ENCODE measurements around the gene NELFB. TPM values are rescaled to one million over a fixed set of nuclear protein-coding genes. Genes with fewer than 3 reads are reported as not detected.
A peak's percentile ranks its signal among the peaks of the same experiment; 100 is the strongest.

NELFB gene
- total RNA-seq, 1 experiment from 2014 or later = 71.7 TPM

DNA sequence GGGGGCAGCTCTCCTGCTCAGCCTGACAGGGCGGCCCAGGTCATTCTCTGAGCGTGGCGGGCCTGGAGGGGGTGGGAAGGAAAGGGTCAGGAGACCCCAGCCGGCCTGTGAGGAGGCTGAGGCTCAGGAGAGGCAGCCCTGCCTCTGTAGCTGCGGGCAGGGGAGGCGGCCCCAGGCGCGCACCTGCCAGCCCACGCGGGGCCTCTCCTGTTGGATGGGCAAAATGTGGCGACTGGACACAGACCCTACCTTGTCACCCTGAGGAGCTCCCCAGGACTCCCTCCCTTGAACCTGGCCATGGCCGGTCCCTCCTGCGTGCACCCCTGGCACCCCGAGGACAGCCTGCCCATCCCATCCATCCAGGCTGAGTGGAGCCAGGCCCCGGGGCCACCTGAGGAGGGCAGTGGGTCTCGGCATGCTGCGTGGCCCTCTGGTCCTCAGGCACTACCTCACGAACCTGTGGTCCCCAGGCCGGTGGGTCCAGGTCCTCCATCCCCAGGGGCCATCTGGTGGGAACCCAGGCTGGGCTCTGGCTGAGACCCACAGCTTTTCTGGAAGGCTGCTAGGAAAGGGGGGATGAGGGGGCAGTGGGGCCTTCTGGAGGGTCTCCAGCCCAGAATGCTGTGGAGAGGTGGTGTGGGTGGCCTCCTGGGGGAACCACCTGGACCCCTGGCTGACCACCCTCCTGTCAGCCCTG is 62.0 kb downstream of the NELFB start:
- Histone ChIP-seq H2BK15ac (ENCODE audit: low read depth, low read length) (no peak overlapping the region; the same call in 1 of the 2 replicates), H2BK120ac (ENCODE audit: low read depth, low read length, poor library complexity, severe bottlenecking) (no peak overlapping the region), H3K27ac (ENCODE audit: insufficient read length, low read depth, low read length) (no peak overlapping the region), H4K91ac (ENCODE audit: insufficient read length, low read depth, low read length) (no peak overlapping the region), H2AK5ac (ENCODE audit: insufficient read length, low read length) (no peak overlapping the region), H3K79me1 (ENCODE audit: insufficient read depth, low read depth, low read length, poor library complexity, severe bottlenecking) (no peaks in the 10 kb centered on the region), H3K18ac (ENCODE audit: insufficient read length, low read depth, low read length) (no peak overlapping the region), H3K4me2 (ENCODE audit: insufficient read depth, insufficient read length, low read length) (no peak overlapping the region), H3K27me3 (ENCODE audit: insufficient read depth, low read length) (no peaks in the 10 kb centered on the region), H3K79me2 (ENCODE audit: insufficient read depth, low read length) (no peaks in the 10 kb centered on the region), H3T11ph (ENCODE audit: low read length) (no peak overlapping the region), H3K4ac (ENCODE audit: low read depth, low read length) (no peak overlapping the region), H3K9ac (ENCODE audit: extremely low read depth, insufficient read length, low read length) (no peak overlapping the region), H2AFZ (ENCODE audit: low read length) (no peak overlapping the region), H3K4me1 (ENCODE audit: insufficient read depth, low read length) (peaks cover 1% of the 10 kb centered on the region; the same call in 1 of the 2 replicates), H2BK5ac (ENCODE audit: insufficient read length, low read length) (no peak overlapping the region), H3K9me3 (ENCODE audit: control insufficient read depth, low read depth, low read length) (no peaks in the 10 kb centered on the region), H3K23me2 (ENCODE audit: insufficient read length, low read depth, low read length, poor library complexity, severe bottlenecking) (no peaks in the 10 kb centered on the region), H3K56ac (ENCODE audit: insufficient read length, low read depth, low read length) (no peak overlapping the region), H4K5ac (ENCODE audit: insufficient read length, low read depth, low read length) (no peak overlapping the region), H3K14ac (ENCODE audit: insufficient read depth, low read length) (no peak overlapping the region), H2BK12ac (ENCODE audit: insufficient read length, low read depth, low read length) (no peak overlapping the region), H4K20me1 (ENCODE audit: control insufficient read depth, insufficient read depth, insufficient read length) (no peaks in the 10 kb centered on the region), H4K8ac (replicated peaks; ENCODE audit: insufficient read length, low read depth, low read length) (no peak overlapping the region), H2BK20ac (ENCODE audit: low read depth, low read length, poor library complexity, severe bottlenecking) (no peak overlapping the region), H3K23ac (ENCODE audit: insufficient read length, low read depth, low read length) (no peak overlapping the region)
- TF ChIP-seq, protein P1, sequence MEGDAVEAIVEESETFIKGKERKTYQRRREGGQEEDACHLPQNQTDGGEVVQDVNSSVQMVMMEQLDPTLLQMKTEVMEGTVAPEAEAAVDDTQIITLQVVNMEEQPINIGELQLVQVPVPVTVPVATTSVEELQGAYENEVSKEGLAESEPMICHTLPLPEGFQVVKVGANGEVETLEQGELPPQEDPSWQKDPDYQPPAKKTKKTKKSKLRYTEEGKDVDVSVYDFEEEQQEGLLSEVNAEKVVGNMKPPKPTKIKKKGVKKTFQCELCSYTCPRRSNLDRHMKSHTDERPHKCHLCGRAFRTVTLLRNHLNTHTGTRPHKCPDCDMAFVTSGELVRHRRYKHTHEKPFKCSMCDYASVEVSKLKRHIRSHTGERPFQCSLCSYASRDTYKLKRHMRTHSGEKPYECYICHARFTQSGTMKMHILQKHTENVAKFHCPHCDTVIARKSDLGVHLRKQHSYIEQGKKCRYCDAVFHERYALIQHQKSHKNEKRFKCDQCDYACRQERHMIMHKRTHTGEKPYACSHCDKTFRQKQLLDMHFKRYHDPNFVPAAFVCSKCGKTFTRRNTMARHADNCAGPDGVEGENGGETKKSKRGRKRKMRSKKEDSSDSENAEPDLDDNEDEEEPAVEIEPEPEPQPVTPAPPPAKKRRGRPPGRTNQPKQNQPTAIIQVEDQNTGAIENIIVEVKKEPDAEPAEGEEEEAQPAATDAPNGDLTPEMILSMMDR (conservative IDR thresholded peaks at IDR 0.05) = no peak
- Mint-ChIP-seq H3K36me3 (ENCODE audit: insufficient read depth in 1 of 3, low read depth in 3 of 3) (no peaks in the 10 kb centered on the region), H3K4me1 (peaks cover 6 to 11% of the 10 kb centered on the region in 2 experiments; a peak in 2 of 4 replicates), H3K4me3 (no peak overlapping the region; a peak in 1 of 5 replicates), H3K9me3 (peaks cover 3% of the 10 kb centered on the region in 2 experiments; a peak in 3 of 5 replicates), H3K27me3 (ENCODE audit: low read depth) (peaks cover 3% of the 10 kb centered on the region; the same call in 1 of the 2 replicates), H3K27ac (no peak overlapping the region; a peak in 1 of 7 replicates)
- DNase-seq = peak; percentile 34
- WGBS (ENCODE audit: extremely low coverage, insufficient read length, low lambda C conversion rate) = no CpG with 5 or more reads among the region's 19 CpGs

All from H9 (cell line).